CD14-positive monocyte (primary cell): ENCODE measurements around the gene CDH23. TPM values are rescaled to one million over a fixed set of nuclear protein-coding genes. Genes with fewer than 3 reads are reported as not detected.

ENCODE experiments used
- DNase-seq, 3 donors: peaks; one replicate each; pipeline ENCODE4 v3.0.0-alpha.2; 2011 to 2022
- H2AFZ ChIP-seq: 2 replicates; pipeline ENCODE4 v1.6.0; 2012; ENCODE audit warnings: mild to moderate bottlenecking, low read depth, low read length, inconsistent platforms; ENCODE audit not compliant: insufficient read depth, poor library complexity, severe bottlenecking
- H3K27ac ChIP-seq, 2 donors: 1 replicate in 1 of 2; 2 replicates in 1 of 2; pipeline ENCODE4 v1.5.1; 2012 to 2013; ENCODE audit warnings: low read length in 2 of 2, control low read depth in 1 of 2, inconsistent platforms in 1 of 2, low read depth in 1 of 2, mild to moderate bottlenecking in 1 of 2
- H3K27me3 ChIP-seq, 2 donors: one replicate each; pipeline versions ENCODE4 v1.6.0 to v1.6.1; 2011 to 2013; ENCODE audit warnings: low read length in 2 of 2; ENCODE audit not compliant: control insufficient read depth in 2 of 2, insufficient read depth in 2 of 2
- H3K36me3 ChIP-seq, 2 donors: replicated peaks in 1 of 2; 1 replicate in 1 of 2; 2 replicates in 1 of 2; pipeline versions ENCODE4 v1.5.1 to v1.6.1; 2012 to 2013; ENCODE audit warnings: low read length in 2 of 2, control low read depth in 1 of 2, inconsistent platforms in 1 of 2, mild to moderate bottlenecking in 1 of 2; ENCODE audit not compliant: insufficient read depth in 2 of 2, control insufficient read depth in 1 of 2
- H3K4me1 ChIP-seq, 2 donors: 1 replicate in 1 of 2; 2 replicates in 1 of 2; pipeline versions ENCODE4 v1.5.1 to v1.6.1; 2012 to 2013; ENCODE audit warnings: low read length in 2 of 2, control low read depth in 1 of 2, inconsistent platforms in 1 of 2, mild to moderate bottlenecking in 1 of 2, moderate library complexity in 1 of 2; ENCODE audit not compliant: insufficient read depth in 2 of 2, control insufficient read depth in 1 of 2
- H3K4me2 ChIP-seq: replicated peaks from 2 replicates; pipeline ENCODE3; 2012; ENCODE audit warnings: low read length, moderate library complexity, mild to moderate bottlenecking; ENCODE audit not compliant: poor library complexity, severe bottlenecking; ENCODE audit errors: extremely low read depth
- H3K4me3 ChIP-seq, 3 experiments: fragments of 200-600 bp in 1 of 3; sonication (generic) in 1 of 3; replicated peaks in 1 of 3; 1 replicate in 2 of 3; 2 replicates in 1 of 3; pipeline ENCODE4 v1.5.1; 2011 to 2013; ENCODE audit warnings: low read length in 3 of 3, mild to moderate bottlenecking in 3 of 3, control low read depth in 2 of 3, low read depth in 2 of 3, inconsistent platforms in 1 of 3, moderate library complexity in 1 of 3
- H3K79me2 ChIP-seq: 2 replicates; pipeline ENCODE4 v1.6.0; 2012; ENCODE audit warnings: mild to moderate bottlenecking, control low read depth, inconsistent platforms, low read length, moderate library complexity; ENCODE audit not compliant: insufficient read depth
- H3K9ac ChIP-seq: 2 replicates; pipeline ENCODE4 v1.6.0; 2017; ENCODE audit warnings: low read length, mild to moderate bottlenecking; ENCODE audit not compliant: insufficient read depth, poor library complexity, severe bottlenecking
- H3K9me3 ChIP-seq, 2 donors: replicated peaks in 1 of 2; 1 replicate in 1 of 2; 2 replicates in 1 of 2; pipeline versions ENCODE4 v1.5.1 to v1.6.1; 2012 to 2013; ENCODE audit warnings: low read length in 2 of 2, control low read depth in 1 of 2; ENCODE audit not compliant: control insufficient read depth in 1 of 2, insufficient read depth in 1 of 2
- H4K20me1 ChIP-seq: 2 replicates; pipeline ENCODE4 v1.6.0; 2012; ENCODE audit warnings: mild to moderate bottlenecking, low read length, control low read depth, moderate library complexity; ENCODE audit not compliant: insufficient read depth
- H3K27ac Mint-ChIP-seq, 7 donors: one replicate each; pipeline ENCODE4 v1.8.0; 2020; ENCODE audit warnings: mild to moderate bottlenecking in 7 of 7, mixed read lengths in 7 of 7, moderate library complexity in 6 of 7, inconsistent platforms in 2 of 7
- H3K27me3 Mint-ChIP-seq, 3 donors: one replicate each; pipeline ENCODE4 v1.8.0; 2021 to 2022; ENCODE audit warnings: low read depth in 3 of 3, mild to moderate bottlenecking in 3 of 3, mixed read lengths in 3 of 3, moderate library complexity in 3 of 3, inconsistent platforms in 1 of 3
- H3K36me3 Mint-ChIP-seq, 2 donors: one replicate each; pipeline ENCODE4 v1.8.0; 2020; ENCODE audit warnings: mixed read lengths in 2 of 2, inconsistent platforms in 1 of 2, mild to moderate bottlenecking in 1 of 2
- H3K4me1 Mint-ChIP-seq: one replicate; pipeline ENCODE4 v1.8.0; 2020; ENCODE audit warnings: mild to moderate bottlenecking, mixed read lengths
- H3K4me3 Mint-ChIP-seq, 2 donors: one replicate each; pipeline ENCODE4 v1.8.0; 2020; ENCODE audit warnings: mild to moderate bottlenecking in 2 of 2, mixed read lengths in 2 of 2, moderate library complexity in 1 of 2
- H3K9me3 Mint-ChIP-seq, 7 donors: one replicate each; pipeline ENCODE4 v1.8.0; 2020 to 2022; ENCODE audit warnings: mixed read lengths in 7 of 7, mild to moderate bottlenecking in 6 of 7, moderate library complexity in 6 of 7, inconsistent platforms in 2 of 7
- WGBS: methylation state at CpG from one replicate; pipeline ENCODE4 v1.1.5; 2013; ENCODE audit warnings: missing lambda C conversion rate; ENCODE audit not compliant: insufficient coverage; 5-methylcytosine and 5-hydroxymethylcytosine counted together
- intact Hi-C, 2 donors: fragments of 100-400 bp; cut with micrococcal nuclease; formaldehyde crosslinking; loops; one replicate each; pipeline versions ENCODE4 v1.15.0 to v1.15.1; 2023
- polyA plus RNA-seq, 3 donors: library from polyadenylated mRNA; depleted of rRNA in 1 of 3; unstranded in 2 of 3; stranded (reverse) in 1 of 3; fragments of 300-500 nt in 2 of 3; fragments of >200 nt in 1 of 3; fragmentation: Illumina TruSeq in 2 of 3; gene quantifications; 1 replicate in 2 of 3; 2 replicates in 1 of 3; pipeline ENCODE4 v1.2.3, GENCODE V29; 2012 to 2021
- TF ChIP-seq, protein P1 (sequence below): fragments of 200-600 bp; IDR thresholded peaks from one replicate; pipeline ENCODE4 v1.8.0; 2022; ENCODE audit warnings: antibody characterized with exemption, mild to moderate bottlenecking

The CDH23 gene
- polyA plus RNA-seq, 3 donors: 8.2 to 36.2 (median 10.5) TPM

DNA sequence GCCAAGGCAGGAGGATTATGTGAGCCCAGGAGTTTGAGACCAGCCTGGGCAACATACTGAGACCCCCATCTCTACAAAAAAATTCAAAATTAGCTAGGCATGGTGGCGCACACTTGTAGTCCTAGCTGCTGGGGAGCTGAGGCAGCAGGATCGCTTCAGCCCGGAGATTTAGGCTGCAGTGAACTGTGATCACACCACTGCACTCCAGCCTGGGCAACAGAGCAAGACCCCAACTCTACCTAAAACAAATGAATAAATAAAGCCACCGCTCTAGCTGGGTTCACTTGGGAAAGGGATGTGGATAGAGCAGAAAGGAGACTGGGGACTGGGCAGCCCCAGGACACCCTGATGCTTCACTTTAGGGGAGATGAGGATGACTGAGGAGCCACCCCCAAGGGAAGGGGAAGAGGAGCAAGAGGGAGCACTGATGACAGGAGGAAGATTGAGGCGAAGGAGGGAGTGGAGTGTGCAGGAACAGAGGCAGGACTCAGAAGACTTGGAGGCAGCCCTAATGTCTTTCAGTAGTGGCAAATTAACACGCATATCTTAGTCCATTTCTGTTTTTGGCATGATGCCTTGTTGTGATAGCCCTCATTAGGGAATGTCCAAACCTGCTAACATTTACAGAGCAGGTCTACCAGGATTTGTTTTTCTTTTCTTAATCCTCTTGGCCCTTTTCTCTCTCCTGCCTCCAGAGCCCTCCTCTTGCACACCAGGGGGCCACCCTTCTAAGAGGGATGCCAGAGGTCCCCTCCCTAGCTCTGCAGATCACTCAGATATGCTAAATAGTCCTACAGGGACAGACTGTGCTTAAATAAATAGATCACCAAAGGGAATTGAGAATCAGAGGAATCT lies 234.5 kb downstream of the CDH23 start:
- Mint-ChIP-seq H3K27me3 (peaks cover 2 to 3% (median 3%) of the 10 kb centered on the region in 3 donors), H3K4me1 (peaks cover 50% of the 10 kb centered on the region), H3K9me3 (peaks cover 0 to 19% (median 11%) of the 10 kb centered on the region in 7 donors), H3K4me3 (no peak overlapping the region), H3K36me3 (peaks cover 3 to 14% of the 10 kb centered on the region in 2 donors), H3K27ac (no peak overlapping the region)
- Histone ChIP-seq H3K4me1 (peaks cover 21 to 44% of the 10 kb centered on the region in 2 donors), H3K4me3 (no peak overlapping the region), H3K36me3 (no peaks in the 10 kb centered on the region), H3K27ac (no peak overlapping the region), H3K9me3 (peaks cover 0 to 13% of the 10 kb centered on the region in 2 donors), H3K9ac (no peak overlapping the region), H3K27me3 (no peaks in the 10 kb centered on the region), H3K79me2 (no peaks in the 10 kb centered on the region), H2AFZ (no peak overlapping the region), H3K4me2 (no peak overlapping the region), H4K20me1 (no peaks in the 10 kb centered on the region)
- TF ChIP-seq, protein P1, sequence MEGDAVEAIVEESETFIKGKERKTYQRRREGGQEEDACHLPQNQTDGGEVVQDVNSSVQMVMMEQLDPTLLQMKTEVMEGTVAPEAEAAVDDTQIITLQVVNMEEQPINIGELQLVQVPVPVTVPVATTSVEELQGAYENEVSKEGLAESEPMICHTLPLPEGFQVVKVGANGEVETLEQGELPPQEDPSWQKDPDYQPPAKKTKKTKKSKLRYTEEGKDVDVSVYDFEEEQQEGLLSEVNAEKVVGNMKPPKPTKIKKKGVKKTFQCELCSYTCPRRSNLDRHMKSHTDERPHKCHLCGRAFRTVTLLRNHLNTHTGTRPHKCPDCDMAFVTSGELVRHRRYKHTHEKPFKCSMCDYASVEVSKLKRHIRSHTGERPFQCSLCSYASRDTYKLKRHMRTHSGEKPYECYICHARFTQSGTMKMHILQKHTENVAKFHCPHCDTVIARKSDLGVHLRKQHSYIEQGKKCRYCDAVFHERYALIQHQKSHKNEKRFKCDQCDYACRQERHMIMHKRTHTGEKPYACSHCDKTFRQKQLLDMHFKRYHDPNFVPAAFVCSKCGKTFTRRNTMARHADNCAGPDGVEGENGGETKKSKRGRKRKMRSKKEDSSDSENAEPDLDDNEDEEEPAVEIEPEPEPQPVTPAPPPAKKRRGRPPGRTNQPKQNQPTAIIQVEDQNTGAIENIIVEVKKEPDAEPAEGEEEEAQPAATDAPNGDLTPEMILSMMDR: no peak
- no peak for DNase-seq
- intact Hi-C loops: no loop called here
- 100% methylated on average over 3 of the region's 6 CpGs for WGBS

- H2AFZ ChIP-seq: no peak overlapping the region
- no peak overlapping the region for H3K27ac ChIP-seq
- no peaks in the 10 kb centered on the region for H3K79me2 ChIP-seq
- no peak overlapping the region for H3K4me3 ChIP-seq
- DNase-seq: no peak
- Mint-ChIP-seq H3K36me3 (peaks cover 3 to 15% of the 10 kb centered on the region in 2 donors), H3K4me1 (peaks cover 57% of the 10 kb centered on the region), H3K27me3 (peaks cover 2 to 5% (median 3%) of the 10 kb centered on the region in 3 donors), H3K27ac (no peak overlapping the region), H3K9me3 (peaks cover 0 to 19% (median 11%) of the 10 kb centered on the region in 7 donors), H3K4me3 (no peak overlapping the region)
- H3K36me3 ChIP-seq: no peaks in the 10 kb centered on the region
- TF ChIP-seq, protein P1: no peak
- H3K4me2 ChIP-seq: no peak overlapping the region
- intact Hi-C loops: no loop called here
- no peak overlapping the region for H3K9ac ChIP-seq
- peaks cover 32 to 53% of the 10 kb centered on the region in 2 donors for H3K4me1 ChIP-seq
- H3K9me3 ChIP-seq: peaks cover 0 to 13% of the 10 kb centered on the region in 2 donors
- no peaks in the 10 kb centered on the region for H4K20me1 ChIP-seq
- no peaks in the 10 kb centered on the region for H3K27me3 ChIP-seq
- WGBS: 100% methylated on average over 3 of the region's 6 CpGs
Observed at GRCh38 chr10:71632200-71632820, 235.6 kb downstream of the CDH23 start.
